Stomach (tissue), 4 donors: ENCODE measurements around the gene CCN6.

Experiments
- POLR2A ChIP-seq, 4 donors: fragments of 450-650 bp; IDR thresholded peaks; one replicate each; pipeline ENCODE4 v1.6.1; 2016; ENCODE audit warnings: antibody characterized with exemption in 4 of 4, control low read depth in 2 of 4, mild to moderate bottlenecking in 1 of 4, moderate library complexity in 1 of 4
- POLR2AphosphoS5 ChIP-seq, 3 donors: sonication (generic); formaldehyde crosslinking; IDR thresholded peaks; one replicate each; pipeline ENCODE4 v1.6.1; 2016; ENCODE audit warnings: antibody characterized with exemption in 3 of 3
- TF ChIP-seq, protein P1 (sequence below), 7 experiments: fragments of 450-650 bp in 4 of 7; fragments of 200-600 bp in 3 of 7; sonication (generic) in 3 of 7; IDR thresholded peaks; one replicate each; pipeline ENCODE4 v1.5.1; 2016 to 2019; ENCODE audit warnings: antibody characterized with exemption in 7 of 7, control low read depth in 2 of 7, mild to moderate bottlenecking in 1 of 7

DNA sequence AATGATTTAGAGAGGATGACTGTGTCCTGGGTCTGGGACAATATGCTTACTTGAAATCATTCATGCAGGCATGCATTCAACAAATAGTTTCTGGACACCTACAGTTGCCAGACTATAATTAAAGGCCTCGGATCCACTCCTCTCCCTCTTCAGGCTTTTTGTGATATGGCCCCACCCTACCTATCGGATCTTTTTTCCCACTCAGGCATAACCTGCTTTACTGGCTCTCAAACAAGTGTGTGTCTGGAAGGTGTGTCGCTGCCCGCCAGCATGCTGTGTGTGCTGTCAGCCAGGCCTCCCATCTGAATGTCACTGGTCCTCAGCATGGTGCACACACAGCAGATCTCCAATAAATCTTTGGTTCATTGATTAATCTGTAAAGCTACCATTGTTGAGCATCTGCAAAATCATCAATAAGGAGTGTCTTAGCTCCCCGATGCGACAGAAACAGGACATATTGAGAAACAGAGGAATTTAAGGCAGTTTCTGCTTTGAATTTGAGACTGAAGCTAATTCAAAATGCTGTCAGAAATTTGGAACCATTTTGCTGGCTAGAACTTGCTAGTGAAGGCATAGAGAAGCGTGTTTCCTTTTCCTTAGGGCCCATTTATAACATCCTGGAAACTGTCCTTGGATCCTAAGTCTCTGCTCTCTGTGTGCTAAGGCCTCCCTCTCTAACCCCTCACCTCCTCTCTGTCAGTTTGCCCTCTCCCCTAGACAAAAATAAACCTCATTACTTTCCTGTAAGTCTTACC, 23.5 kb upstream of the CCN6 start:
- TF ChIP-seq POLR2A (IDR thresholded peaks at IDR 0.05) (no peak), POLR2AphosphoS5 (IDR thresholded peaks at IDR 0.05) (no peak)
- TF ChIP-seq, protein P1, sequence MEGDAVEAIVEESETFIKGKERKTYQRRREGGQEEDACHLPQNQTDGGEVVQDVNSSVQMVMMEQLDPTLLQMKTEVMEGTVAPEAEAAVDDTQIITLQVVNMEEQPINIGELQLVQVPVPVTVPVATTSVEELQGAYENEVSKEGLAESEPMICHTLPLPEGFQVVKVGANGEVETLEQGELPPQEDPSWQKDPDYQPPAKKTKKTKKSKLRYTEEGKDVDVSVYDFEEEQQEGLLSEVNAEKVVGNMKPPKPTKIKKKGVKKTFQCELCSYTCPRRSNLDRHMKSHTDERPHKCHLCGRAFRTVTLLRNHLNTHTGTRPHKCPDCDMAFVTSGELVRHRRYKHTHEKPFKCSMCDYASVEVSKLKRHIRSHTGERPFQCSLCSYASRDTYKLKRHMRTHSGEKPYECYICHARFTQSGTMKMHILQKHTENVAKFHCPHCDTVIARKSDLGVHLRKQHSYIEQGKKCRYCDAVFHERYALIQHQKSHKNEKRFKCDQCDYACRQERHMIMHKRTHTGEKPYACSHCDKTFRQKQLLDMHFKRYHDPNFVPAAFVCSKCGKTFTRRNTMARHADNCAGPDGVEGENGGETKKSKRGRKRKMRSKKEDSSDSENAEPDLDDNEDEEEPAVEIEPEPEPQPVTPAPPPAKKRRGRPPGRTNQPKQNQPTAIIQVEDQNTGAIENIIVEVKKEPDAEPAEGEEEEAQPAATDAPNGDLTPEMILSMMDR (IDR thresholded peaks at IDR 0.05), result no peak
